DND-41 (cell line): Measurements from ENCODE around the gene VASH2.
"Not testable (repeated sequence)": the region's sequence is repeated elsewhere in the genome, so short reads cannot be mapped to it uniquely, and the experiment has no call there.

Experiments used
- EZH2 ChIP-seq: IDR thresholded peaks from 3 replicates; pipeline ENCODE4 v1.6.1; 2012; ENCODE audit warnings: borderline replicate concordance, low read depth, mild to moderate bottlenecking, moderate library complexity, low read length, inconsistent platforms; ENCODE audit not compliant: severe bottlenecking
- TF ChIP-seq, protein P1 (sequence below): IDR thresholded peaks from 2 replicates; pipeline ENCODE4 v1.5.1; 2012; ENCODE audit warnings: borderline replicate concordance, low read length, moderate library complexity, mild to moderate bottlenecking; ENCODE audit not compliant: poor library complexity, severe bottlenecking; ENCODE audit errors: extremely low read depth

DNA sequence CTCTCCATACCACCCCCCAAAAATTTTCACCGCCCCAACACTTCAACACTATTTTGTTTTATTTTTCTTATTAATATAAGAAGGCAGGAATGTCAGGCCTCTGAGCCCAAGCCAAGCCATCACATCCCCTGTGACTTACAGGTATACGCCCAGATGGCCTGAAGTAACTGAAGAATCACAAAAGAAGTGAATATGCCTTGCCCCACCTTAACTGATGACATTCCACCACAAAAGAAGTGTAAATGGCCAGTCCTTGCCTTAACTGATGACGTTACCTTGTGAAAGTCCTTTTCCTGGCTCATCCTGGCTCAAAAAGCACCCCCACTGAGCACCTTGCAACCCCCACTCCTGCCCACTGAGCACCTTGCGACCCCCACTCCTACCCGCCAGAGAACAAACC lies 36.2 kb upstream of the VASH2 start:
- TF ChIP-seq, protein P1, sequence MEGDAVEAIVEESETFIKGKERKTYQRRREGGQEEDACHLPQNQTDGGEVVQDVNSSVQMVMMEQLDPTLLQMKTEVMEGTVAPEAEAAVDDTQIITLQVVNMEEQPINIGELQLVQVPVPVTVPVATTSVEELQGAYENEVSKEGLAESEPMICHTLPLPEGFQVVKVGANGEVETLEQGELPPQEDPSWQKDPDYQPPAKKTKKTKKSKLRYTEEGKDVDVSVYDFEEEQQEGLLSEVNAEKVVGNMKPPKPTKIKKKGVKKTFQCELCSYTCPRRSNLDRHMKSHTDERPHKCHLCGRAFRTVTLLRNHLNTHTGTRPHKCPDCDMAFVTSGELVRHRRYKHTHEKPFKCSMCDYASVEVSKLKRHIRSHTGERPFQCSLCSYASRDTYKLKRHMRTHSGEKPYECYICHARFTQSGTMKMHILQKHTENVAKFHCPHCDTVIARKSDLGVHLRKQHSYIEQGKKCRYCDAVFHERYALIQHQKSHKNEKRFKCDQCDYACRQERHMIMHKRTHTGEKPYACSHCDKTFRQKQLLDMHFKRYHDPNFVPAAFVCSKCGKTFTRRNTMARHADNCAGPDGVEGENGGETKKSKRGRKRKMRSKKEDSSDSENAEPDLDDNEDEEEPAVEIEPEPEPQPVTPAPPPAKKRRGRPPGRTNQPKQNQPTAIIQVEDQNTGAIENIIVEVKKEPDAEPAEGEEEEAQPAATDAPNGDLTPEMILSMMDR: not testable (repeated sequence)
- not testable (repeated sequence) for TF ChIP-seq EZH2
